GM21825 (cell line): ENCODE data around the gene SPAG5.
A peak's percentile ranks its signal among the peaks of the same experiment; 100 is the strongest.
"Not testable (repeated sequence)": the region's sequence is repeated elsewhere in the genome, so short reads cannot be mapped to it uniquely, and the experiment has no call there.

Experiments
- ATAC-seq: cut with Tn5 transposase; IDR thresholded peaks from one replicate; pipeline ENCODE4 v1.9.1; 2021; ENCODE audit warnings: mild to moderate bottlenecking, moderate library complexity; ENCODE audit not compliant: unreplicated experiment

SPAG5 gene

GRCh38 chr17:28612936-28613872, 14.4 kb upstream of the SPAG5 start:
- ATAC-seq = no peak

- ATAC-seq = no peak
Measured at GRCh38 chr17:28612531-28612930, 13.7 kb upstream of the SPAG5 start.

GRCh38 chr17:28610376-28610775, 11.6 kb upstream of the SPAG5 start:
- no peak for ATAC-seq

GRCh38 chr17:28604031-28604430, 5.2 kb upstream of the SPAG5 start:
- not testable (repeated sequence) for ATAC-seq

GRCh38 chr17:28599311-28600184, 723 bp upstream of the SPAG5 start:
- peak; percentile 45 for ATAC-seq

GRCh38 chr17:28598389-28598788, 436 bp downstream of the SPAG5 start:
- no peak for ATAC-seq

- no peak for ATAC-seq
Measured at GRCh38 chr17:28597606-28598383, 1.0 kb downstream of the SPAG5 start.

- no peak for ATAC-seq
Measured at GRCh38 chr17:28592260-28592659, 6.6 kb downstream of the SPAG5 start.

- no peak for ATAC-seq
Measured at GRCh38 chr17:28585851-28586250, 13.0 kb downstream of the SPAG5 start.

- no peak for ATAC-seq
Measured at GRCh38 chr17:28584434-28584833, 14.4 kb downstream of the SPAG5 start.

GRCh38 chr17:28582513-28582912, 16.3 kb downstream of the SPAG5 start:
- ATAC-seq = no peak

GRCh38 chr17:28580959-28581358, 17.9 kb downstream of the SPAG5 start:
- no peak for ATAC-seq

GRCh38 chr17:28579526-28579925, 19.3 kb downstream of the SPAG5 start:
- ATAC-seq = no peak

GRCh38 chr17:28578246-28579195, 20.3 kb downstream of the SPAG5 start:
- no peak for ATAC-seq

GRCh38 chr17:28577466-28577824, 21.4 kb downstream of the SPAG5 start:
- ATAC-seq = no peak

GRCh38 chr17:28576758-28577465, 21.9 kb downstream of the SPAG5 start, which contains the start of gene ALDOC:
Gene ALDOC, minus strand, starts transcription at chr17:28576895. Its CDS starts 1,363 bp downstream, at chr17:28575532.
- ATAC-seq = peak; percentile 77

- not testable (repeated sequence) for ATAC-seq
Measured at GRCh38 chr17:28576016-28576415, 22.8 kb downstream of the SPAG5 start.

- ATAC-seq = no peak
Measured at GRCh38 chr17:28575126-28575795, 23.6 kb downstream of the SPAG5 start.

GRCh38 chr17:28574526-28574925, 24.3 kb downstream of the SPAG5 start:
- no peak for ATAC-seq
